Measurements from ENCODE around the gene LYRM1.
"Not testable (repeated sequence)": the region's sequence is repeated elsewhere in the genome, so short reads cannot be mapped to it uniquely, and the experiment has no call there.

Gene LYRM1

DNA sequence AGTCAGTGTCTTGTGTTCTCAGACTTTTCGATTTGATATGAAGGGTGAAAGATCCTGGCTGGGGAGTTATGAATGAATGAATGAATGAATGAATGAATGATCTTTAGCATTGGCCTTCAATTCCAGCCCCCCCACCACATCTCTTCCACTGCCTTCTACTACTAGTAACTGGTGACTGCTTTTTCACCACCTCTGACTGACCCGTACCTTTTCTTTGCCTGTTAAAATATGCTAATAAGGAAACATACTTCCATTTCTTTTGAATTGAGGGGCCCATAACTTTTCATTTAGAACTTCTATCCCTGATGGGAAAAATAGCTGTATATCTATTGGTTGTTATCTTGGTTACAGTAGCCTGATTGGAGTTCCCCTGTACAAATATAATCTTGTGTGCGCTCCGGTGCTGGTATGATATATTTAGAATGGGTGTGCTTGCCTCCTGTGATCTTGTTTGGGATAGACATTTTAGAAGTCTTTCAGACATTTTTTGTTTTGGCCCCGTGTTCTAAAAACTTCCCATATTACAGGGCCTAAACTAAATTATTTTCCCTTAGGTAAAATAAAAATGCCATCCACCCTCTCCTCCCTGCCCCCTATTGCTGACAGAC is 3.4 kb downstream of the LYRM1 start:
- no peak for DNase-seq

DNA sequence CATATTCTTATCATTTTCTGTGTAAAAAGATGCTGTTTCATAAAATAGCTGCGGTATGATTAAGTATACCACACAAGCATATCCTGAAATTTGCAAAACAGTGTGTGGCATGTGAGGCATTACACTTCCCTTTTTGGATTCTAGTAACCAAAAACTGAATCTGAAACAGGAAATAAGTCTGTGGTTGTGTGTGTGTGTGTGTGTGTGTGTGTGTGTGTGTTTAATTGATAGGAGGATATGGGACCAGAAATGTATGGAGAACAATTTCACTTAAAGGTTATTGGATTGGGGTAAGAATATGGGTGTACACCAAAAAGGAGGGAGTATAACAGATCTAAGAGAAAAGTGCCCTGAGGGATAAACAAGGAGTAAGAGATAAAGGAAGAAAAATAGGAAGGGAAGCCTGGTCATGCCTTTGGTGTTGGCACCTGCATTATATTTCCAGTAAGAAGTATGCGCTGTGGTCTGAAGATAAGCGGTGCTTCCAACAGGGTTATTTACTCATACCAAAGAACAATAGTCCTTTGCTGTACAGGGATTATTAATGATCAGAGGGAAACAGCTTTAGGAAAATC is 4.0 kb downstream of the LYRM1 start:
- DNase-seq, result peak; percentile 65

DNA sequence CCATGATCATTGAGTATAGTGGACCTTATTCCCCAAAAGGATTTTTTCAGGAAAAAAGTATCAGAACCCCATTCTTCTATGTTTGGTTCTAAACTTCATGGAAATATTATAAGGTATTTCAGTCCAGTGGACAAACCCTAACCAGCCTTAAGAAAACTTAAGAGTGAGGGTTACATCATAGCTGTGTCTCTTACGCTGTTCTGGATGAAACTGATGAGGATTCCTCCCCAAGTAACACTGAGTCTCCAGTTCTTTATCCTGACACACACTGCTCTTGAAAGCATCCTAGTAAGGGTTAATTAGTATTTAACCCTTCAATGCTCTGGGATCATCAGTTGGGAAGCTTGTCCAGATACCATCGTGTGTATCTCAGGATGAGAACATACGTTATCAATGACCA is 5.0 kb downstream of the LYRM1 start:
- no peak for DNase-seq

DNA sequence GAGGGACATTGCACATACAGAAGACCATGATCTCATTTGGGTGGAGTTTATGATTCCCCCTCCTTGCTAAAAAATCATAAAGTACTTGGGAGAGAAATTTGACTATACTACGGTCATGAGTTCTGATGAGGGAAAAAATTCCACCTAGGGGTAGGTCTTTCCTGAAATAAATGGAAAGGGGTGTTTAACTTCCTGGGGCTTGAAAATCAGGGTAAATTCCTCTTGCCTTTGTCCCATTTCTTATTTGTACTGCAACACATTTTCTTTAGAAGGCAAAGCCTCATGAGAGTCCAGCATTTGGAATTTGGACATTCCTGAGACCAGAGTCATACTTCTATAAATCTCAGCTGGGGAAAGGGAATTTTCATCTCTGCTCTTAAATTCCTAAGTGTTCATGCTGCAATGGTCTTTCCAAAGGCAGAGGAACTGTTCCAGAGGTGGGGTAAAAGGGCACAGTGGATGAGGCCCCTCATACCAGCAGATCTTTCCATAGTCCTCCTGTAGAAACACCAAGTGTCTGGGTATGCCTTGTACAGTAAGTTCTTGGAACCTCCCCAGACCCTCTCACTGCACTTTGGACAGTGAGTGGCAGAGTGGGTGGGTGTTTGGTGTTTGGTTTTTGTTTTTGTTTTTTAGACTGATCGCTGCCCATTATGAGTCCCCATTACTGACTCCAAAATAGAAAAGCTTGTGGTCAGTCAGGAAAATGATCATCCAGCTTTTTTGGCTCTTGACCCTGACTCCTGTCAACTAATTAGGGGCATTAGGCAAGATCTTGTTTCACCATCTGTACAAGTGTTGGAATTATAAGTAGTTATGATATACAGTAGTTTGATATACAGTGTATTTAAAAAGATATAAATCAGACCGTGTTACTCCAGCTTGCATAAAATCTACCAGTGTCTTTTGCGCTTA is 6.0 kb downstream of the LYRM1 start:
- DNase-seq, result no peak

DNA sequence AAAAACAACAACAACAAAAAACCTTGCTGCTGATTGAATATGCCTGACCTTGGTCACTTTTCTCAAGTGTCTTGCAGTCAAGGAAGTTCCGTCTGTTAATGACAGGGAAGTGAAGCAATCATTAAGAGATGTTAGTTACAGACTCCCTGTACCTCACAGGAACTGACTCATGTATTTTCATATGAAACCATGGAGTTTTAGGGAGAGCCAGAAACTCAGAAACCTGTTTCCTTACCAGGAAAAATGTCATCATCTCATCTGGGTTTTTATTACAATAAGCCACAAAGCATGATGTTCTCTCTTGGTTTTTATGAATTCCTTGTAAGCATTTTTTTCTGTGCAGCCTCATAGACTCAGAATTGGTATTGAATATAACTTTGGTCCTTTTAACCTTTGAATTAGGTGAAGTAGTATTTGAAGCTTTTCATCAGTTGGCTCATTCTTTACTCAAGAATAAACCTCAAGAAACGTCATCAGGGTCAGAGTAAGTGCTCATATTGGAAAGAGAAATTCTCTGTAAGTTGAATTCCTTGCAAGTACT is 10.3 kb downstream of the LYRM1 start:
- DNase-seq, result no peak

DNA sequence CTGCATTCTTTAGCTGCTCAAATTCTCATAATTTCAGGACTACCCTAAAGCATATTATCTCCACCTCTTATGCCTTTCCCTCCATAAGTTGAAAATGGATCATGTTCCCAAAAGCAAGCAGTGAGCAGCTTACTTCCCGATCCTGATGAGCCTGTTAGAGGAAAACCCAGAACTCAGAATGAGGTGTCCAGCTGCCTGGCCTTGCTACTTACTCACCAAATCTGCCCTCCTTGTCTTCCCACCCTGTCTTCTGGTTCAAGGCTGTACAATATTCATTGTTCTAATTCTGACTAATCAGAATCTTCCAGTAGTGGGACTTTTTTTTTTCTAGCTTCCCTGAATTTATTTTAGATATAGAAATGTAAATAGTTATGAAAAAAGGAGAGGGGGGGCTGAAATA is 10.8 kb downstream of the LYRM1 start:
- DNase-seq, result no peak

DNA sequence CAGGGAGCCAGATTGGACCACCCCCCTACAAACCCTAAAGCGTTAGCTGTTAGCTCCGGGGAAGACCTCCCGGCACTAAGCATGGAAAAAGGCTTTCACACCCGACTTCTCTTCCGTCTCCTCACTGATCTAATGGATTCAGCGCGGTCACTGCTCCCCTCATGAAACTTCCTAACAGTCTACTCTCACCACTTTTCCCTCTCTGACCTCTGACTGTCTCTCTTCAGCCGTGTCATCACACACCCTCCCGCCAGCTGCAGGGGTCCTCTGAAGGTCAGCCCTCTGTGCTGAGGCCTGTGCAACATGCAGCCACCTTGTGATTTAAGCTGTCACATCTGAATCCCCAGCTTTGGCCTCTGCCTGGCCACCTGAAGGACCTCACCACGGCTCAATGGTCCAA is 15.7 kb downstream of the LYRM1 start:
- no peak for DNase-seq

DNA sequence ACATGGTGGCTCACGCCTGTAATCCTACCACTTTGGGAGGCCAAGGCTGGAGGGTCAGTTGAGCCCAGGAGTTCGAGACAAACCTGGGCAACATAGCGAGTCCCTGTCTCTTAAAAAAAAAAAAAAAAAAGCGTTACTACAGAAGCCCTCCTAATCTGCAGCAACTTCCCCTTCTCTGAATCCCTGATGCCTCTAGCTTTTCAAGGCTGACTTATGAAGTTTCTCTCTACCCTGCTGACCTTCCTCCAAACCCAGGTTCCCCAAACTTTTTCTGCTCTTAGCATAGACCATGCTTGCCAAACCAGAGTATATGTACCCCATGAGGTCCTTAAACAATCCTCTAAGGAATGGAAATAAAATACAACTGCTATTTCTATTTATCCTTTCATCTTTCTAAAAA is 16.4 kb downstream of the LYRM1 start:
- no peak for DNase-seq

DNA sequence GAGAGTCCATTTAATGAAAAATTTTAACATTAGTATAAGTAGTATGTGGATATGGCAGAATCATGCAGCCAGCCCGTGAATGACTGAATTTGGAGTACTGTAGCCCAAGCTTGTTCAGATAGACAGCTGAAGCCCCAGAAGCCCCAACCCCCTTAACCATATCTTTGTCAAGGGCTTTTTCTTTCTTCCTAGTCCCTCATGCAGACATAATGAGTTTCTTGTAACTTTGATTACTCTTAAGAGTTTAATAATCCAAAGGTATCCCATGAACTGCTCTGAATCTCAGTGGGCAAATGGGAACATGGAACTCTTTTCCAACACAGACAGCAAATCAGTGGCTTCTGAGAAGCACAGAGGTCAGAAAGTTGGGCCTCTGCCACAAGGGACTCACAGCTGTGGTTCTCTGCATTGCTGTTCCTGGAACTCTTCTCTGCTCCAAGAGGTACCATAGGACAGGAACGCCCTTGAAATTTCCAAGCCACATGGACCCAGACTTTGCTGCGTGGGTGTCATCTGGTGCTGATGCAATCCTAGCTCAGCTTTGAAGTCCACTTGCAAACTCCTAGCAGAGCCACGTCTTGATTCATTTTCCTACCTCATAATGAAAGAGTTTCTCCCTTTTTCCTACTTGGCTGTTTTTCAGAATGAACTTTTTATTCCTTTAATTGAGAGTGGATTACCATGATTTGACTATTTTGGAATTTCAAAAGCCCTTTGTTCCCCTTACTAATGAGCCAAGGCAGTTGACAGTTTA is 18.1 kb downstream of the LYRM1 start:
- DNase-seq, result no peak

DNA sequence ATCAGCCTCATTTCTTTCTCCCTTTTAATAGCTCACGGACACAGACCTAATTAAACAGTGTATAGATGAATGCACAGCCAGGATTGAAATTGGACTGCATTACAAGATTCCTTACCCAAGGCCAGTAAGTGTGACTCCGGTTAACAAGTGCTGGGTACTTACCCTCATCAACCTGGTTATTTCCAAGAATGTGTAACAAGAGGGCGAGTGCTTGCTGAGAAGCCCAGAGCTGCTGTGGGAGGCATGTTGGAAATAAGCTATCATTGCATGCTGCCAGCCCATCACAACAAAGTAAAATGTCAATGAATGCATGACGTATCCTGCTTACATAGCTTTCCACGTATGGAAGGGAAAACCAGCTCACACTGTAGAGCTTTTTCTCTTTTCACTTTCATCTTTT is 19.5 kb downstream of the LYRM1 start:
- no peak for DNase-seq

DNA sequence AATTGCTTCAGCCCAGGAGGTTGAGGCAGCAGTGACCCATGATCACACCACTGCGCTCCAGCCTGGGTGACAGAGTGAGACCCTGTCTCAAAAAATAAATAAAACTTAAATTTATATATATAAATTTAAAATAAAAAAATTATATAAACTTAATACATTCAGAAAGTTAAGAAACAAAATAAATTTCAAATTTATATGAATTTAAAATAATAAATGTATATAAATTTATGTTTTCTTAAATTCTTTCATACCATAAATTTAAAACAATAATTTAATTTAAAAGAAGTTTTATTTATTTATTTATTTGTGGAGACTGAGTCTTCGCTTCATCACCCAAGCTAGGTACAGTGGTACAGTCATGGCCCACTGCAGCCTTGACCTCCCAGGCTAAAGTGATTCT is 20.2 kb downstream of the LYRM1 start:
- no peak for DNase-seq

DNA sequence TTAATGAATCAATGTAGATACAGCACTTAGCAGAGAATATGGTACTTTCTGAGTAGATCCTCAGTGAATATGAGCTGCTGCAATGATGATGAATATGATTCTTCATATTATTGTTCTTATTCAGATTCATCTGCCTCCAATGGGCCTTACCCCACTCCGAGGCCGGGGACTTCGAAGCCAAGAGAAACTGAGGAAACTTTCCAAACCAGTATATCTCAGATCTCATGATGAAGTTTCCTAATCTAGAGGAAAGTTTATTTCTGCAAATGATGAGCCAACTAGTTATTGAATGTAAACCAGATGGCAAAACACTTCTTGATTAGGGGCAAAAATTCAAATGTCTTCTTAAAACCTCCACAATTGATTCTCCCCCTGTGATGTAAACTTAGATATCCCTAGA is 23.3 kb downstream of the LYRM1 start:
- DNase-seq, result no peak

DNA sequence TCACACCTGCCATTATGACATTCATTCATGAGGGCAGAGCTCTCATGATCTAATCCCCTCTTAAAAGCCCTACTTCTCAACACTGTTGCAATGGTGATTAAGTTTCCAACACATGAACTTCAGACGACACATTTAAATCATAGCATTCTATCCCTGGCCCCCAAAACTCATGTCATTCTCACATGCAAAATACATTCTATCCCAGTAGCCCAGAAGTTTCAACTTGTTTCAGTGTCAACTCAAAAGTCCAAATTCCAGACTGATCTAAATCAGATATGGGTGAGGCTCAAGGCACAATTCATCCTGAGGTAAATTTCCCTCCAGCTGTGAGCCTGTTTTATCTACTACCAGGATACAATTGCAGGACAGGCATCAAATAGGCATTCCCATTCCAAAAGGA is 25.2 kb downstream of the LYRM1 start:
- DNase-seq, result no peak

DNA sequence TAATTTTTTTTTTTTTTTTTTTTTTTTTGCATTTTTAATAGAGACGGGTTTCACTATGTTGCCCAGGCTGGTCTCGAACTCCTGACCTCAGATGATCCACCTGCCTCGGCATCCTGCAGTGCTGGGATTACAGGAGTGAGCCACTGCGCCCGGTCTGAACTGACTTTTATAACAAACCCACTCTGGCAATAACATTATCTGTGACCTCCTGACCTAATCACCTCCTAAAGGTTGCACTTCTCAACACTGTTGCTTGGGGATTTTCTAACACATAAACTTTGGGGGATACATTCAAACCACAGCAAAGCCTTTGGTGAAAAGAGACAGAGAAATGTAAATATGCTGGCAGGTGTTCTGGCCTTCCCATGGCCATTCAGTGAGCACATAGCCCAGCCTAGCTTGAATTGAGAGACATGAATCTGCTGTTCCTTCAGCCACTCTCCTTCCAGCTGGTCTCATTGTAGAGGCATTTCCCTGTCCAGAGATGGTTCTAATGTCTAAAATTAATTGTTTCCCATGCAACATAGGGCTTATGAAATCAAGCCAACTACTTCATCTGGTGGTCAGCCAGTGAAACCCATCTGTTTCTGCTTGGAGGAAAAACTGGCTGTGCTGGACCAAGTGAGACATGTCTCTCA is 28.3 kb downstream of the LYRM1 start:
- DNase-seq, result no peak

DNA sequence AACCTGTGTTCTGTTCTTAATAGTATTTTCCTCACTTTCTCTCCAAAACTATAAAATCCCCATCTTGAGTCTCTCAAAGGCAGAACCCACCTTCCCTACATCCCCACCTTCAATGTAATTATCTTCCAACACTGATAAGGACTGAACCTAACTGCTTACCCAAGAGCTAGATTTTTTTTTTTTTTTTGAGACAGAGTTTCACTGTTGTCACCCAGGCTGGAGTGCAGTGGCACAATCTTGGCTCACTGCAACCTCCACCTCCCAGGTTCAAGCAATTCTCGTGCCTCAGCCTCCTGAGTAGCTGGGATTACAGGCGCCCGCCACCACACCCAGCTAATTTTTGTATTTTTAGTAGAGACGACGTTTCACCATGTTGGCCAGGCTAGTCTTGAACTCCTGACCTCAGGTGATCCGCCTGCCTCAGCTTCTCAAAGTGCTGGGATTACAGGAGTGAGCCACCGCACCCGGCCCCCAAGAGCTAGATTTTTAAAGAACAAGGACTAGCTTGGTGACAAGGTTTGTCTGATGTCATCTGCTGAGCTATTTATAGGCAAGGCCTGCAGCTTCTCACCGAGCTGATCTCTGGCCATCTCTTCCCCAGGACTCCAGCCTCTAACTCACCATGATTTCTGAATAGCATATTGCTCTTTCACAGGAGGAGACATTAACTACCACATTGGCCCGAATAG is 29.2 kb downstream of the LYRM1 start:
- not testable (repeated sequence) for DNase-seq

DNA sequence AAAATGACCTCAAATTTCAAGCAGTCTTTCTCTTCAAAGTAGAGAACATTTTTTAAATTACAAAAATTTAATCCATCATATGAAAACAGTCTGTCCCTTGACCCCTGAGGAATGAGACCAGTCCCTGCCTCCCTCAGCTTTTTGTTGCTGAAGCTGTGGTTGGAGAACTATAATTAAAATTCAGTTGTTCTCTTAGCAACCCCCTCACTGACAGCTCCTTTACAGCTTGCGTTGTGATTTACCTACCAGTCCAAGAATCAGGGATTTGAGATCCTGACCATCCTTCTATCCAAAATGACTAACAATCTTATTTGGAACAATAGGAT is 29.8 kb downstream of the LYRM1 start:
- DNase-seq, result no peak

DNA sequence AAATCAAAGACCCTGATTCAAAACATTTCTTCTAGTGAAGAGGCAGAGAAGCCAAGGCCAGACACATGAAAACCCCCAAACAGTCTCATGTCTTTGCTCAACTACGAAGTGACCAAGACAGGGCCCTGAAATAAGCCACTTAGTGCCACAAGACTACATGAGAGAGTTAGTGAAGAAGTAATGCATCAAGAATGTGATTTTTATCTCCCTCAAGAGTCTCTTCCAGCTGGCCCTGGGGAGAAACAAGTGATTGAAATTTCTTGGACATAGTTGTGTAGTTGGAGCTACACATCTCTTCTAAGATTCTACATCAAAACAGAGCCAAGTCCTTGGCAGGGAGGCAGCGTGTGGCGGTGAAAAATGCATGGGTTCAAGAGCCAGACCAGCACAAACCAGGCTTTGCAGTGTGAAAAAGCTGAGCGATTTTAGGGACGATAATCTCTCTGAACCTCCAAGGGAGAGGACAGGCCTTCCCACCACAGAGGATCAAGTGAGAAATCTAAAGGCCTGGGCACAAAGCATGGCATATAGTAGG is 30.6 kb downstream of the LYRM1 start:
- DNase-seq, result no peak

DNA sequence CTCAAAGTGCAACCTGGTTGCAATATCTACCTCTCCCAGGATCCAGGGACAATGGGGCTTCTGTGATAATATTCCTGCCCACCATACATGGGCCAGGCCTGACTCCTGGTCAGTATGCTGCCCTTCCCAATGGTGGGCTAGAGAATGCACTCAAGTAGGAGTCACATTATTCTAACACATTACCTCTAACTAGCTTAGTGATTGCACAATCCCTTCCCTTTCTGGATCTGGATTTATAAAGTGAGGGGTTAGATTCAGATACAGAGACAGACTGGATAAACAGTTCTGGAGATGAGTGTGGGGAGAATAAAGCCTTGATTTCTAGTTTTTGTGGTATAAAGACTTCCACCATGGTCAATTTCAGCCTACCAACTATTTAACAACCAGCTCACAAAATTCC is 33.0 kb downstream of the LYRM1 start:
- no peak for DNase-seq

DNA sequence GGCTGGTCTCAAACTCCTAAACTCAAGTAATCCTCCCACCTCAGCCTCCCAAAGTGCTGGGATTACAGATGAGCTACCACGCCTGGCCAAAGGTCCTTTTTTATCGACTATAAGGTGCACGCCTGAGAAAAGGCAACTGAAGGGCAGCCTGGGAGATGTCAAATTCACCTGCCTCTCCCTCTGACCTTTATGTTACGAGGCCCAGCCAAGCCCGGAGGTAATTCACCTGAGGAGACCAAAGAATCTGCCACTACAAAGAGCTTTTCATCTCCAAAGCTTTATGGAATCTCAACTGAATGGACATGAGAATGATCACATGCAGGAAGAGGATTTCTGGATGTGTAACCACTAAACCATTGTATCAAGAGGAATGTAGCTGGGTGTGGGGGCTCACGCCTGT is 37.2 kb downstream of the LYRM1 start:
- no peak for DNase-seq

DNA sequence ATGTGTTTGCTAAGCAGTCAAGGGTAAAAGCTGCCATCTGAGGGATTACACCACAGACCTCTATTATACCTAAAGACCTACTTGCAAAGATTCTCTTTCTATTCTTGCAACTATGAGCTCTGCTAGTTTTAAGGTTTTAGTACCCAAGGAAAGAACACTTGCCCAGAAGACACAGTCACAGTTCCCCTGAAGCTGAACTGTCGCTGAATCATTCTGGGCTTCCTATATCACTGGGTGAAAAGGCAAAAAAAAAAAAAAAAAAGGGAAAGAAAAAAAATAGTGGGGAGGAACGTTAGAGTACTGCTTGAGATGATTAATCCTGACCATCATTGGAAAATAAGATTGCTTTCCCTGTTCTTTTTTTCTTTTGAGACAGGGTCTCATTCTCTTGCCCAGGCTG is 37.9 kb downstream of the LYRM1 start:
- DNase-seq, result no peak

DNA sequence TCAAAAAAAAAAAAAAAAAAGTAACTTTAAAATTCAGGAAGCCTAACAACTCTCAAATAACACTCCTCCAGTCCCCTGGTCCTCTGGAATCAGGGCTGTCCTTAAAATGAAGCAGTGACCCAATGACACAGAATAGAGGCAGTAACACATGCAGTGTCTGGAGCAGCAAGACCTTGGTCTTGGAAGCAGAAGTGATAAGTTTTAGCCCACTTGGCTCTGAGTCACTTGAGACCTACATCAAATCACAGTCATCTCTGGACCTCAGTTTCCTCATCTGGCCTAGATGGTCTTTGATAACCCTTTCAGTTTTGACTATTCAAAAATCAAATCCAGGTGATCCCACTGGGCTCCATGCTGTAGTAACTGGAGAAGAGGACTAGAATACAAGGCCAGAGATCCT is 39.0 kb downstream of the LYRM1 start:
- DNase-seq, result no peak
